ENCODE measurements around the gene ADGRL3.

ADGRL3 gene

GRCh38 chr4:61200187-61200915, at the start of gene ADGRL3:
Gene ADGRL3 (plus strand): TSS chr4:61200326.
- Mint-ChIP-seq H3K27me3 (peaks cover 22% of the 10 kb centered on the region), H3K9me3 (no peaks in the 10 kb centered on the region), H3K4me3 (no peak within 1 kb of the TSS), H3K36me3 (peaks cover 2% of the 10 kb centered on the region), H3K4me1 (no peaks in the 10 kb centered on the region), H3K27ac (no peak within 1 kb of the TSS)

- H3K27me3 Mint-ChIP-seq: no peaks in the 10 kb centered on the region
Measured at GRCh38 chr4:61152433-61152832, 47.7 kb upstream of the ADGRL3 start.

GRCh38 chr4:61160478-61160877, 39.6 kb upstream of the ADGRL3 start:
- H3K9me3 Mint-ChIP-seq: peaks cover 6% of the 10 kb centered on the region
- no peak overlapping the region for H3K4me3 Mint-ChIP-seq
- no peak overlapping the region for H3K27ac Mint-ChIP-seq
- H3K27me3 Mint-ChIP-seq: no peaks in the 10 kb centered on the region
- no peaks in the 10 kb centered on the region for H3K4me1 Mint-ChIP-seq
- H3K36me3 Mint-ChIP-seq: no peaks in the 10 kb centered on the region

More at GRCh38 chr4:61152433-61152832, 47.7 kb upstream of the ADGRL3 start:
- Mint-ChIP-seq H3K36me3 (no peaks in the 10 kb centered on the region), H3K27ac (no peak overlapping the region), H3K9me3 (peaks cover 12% of the 10 kb centered on the region), H3K4me1 (no peaks in the 10 kb centered on the region), H3K4me3 (no peak overlapping the region)

- Mint-ChIP-seq H3K4me1 (no peaks in the 10 kb centered on the region), H3K9me3 (peaks cover 6% of the 10 kb centered on the region), H3K4me3 (no peak overlapping the region), H3K27ac (no peak overlapping the region), H3K27me3 (no peaks in the 10 kb centered on the region), H3K36me3 (no peaks in the 10 kb centered on the region)
Measured at GRCh38 chr4:61162116-61162515, 38.0 kb upstream of the ADGRL3 start.

GRCh38 chr4:61173799-61174198, 26.3 kb upstream of the ADGRL3 start:
- Mint-ChIP-seq H3K36me3 (no peaks in the 10 kb centered on the region), H3K4me3 (no peak overlapping the region), H3K27me3 (no peaks in the 10 kb centered on the region), H3K27ac (no peak overlapping the region), H3K4me1 (no peaks in the 10 kb centered on the region), H3K9me3 (peaks cover 6% of the 10 kb centered on the region)

- no peaks in the 10 kb centered on the region for H3K4me1 Mint-ChIP-seq
- no peaks in the 10 kb centered on the region for H3K27me3 Mint-ChIP-seq
- H3K9me3 Mint-ChIP-seq: peaks cover 8% of the 10 kb centered on the region
- no peaks in the 10 kb centered on the region for H3K36me3 Mint-ChIP-seq
- no peak overlapping the region for H3K4me3 Mint-ChIP-seq
- no peak overlapping the region for H3K27ac Mint-ChIP-seq
Measured at GRCh38 chr4:61175495-61175894, 24.6 kb upstream of the ADGRL3 start.

GRCh38 chr4:61177367-61177766, 22.8 kb upstream of the ADGRL3 start:
- Mint-ChIP-seq H3K9me3 (peaks cover 8% of the 10 kb centered on the region), H3K4me1 (no peaks in the 10 kb centered on the region), H3K36me3 (no peaks in the 10 kb centered on the region), H3K27ac (no peak overlapping the region), H3K27me3 (no peaks in the 10 kb centered on the region), H3K4me3 (no peak overlapping the region)

- Mint-ChIP-seq H3K27ac (no peak overlapping the region), H3K4me1 (no peaks in the 10 kb centered on the region), H3K27me3 (no peaks in the 10 kb centered on the region), H3K4me3 (no peak overlapping the region), H3K36me3 (no peaks in the 10 kb centered on the region), H3K9me3 (peaks cover 12% of the 10 kb centered on the region)
Measured at GRCh38 chr4:61180405-61180804, 19.7 kb upstream of the ADGRL3 start.

- no peaks in the 10 kb centered on the region for H3K27me3 Mint-ChIP-seq
- no peaks in the 10 kb centered on the region for H3K4me1 Mint-ChIP-seq
- no peak overlapping the region for H3K27ac Mint-ChIP-seq
- peaks cover 12% of the 10 kb centered on the region for H3K9me3 Mint-ChIP-seq
- H3K4me3 Mint-ChIP-seq: no peak overlapping the region
- H3K36me3 Mint-ChIP-seq: no peaks in the 10 kb centered on the region
Measured at GRCh38 chr4:61182915-61183314, 17.2 kb upstream of the ADGRL3 start.

- Mint-ChIP-seq H3K9me3 (peaks cover 4% of the 10 kb centered on the region), H3K4me1 (no peaks in the 10 kb centered on the region), H3K27ac (no peak overlapping the region), H3K4me3 (no peak overlapping the region), H3K27me3 (no peaks in the 10 kb centered on the region), H3K36me3 (no peaks in the 10 kb centered on the region)
Measured at GRCh38 chr4:61185288-61185687, 14.8 kb upstream of the ADGRL3 start.

GRCh38 chr4:61192392-61192791, 7.7 kb upstream of the ADGRL3 start:
- H3K4me1 Mint-ChIP-seq: no peaks in the 10 kb centered on the region
- H3K4me3 Mint-ChIP-seq: no peak overlapping the region
- no peaks in the 10 kb centered on the region for H3K27me3 Mint-ChIP-seq
- H3K36me3 Mint-ChIP-seq: no peaks in the 10 kb centered on the region
- no peaks in the 10 kb centered on the region for H3K9me3 Mint-ChIP-seq
- H3K27ac Mint-ChIP-seq: no peak overlapping the region

GRCh38 chr4:61193863-61194262, 6.3 kb upstream of the ADGRL3 start:
- H3K4me1 Mint-ChIP-seq: no peaks in the 10 kb centered on the region
- no peaks in the 10 kb centered on the region for H3K9me3 Mint-ChIP-seq
- H3K4me3 Mint-ChIP-seq: no peak overlapping the region
- no peak overlapping the region for H3K27ac Mint-ChIP-seq
- H3K36me3 Mint-ChIP-seq: no peaks in the 10 kb centered on the region
- H3K27me3 Mint-ChIP-seq: peaks cover 3% of the 10 kb centered on the region

GRCh38 chr4:61194571-61194970, 5.6 kb upstream of the ADGRL3 start:
- Mint-ChIP-seq H3K9me3 (no peaks in the 10 kb centered on the region), H3K27ac (no peak overlapping the region), H3K27me3 (peaks cover 10% of the 10 kb centered on the region), H3K36me3 (peaks cover under 1% of the 10 kb centered on the region), H3K4me3 (no peak overlapping the region), H3K4me1 (no peaks in the 10 kb centered on the region)

- no peaks in the 10 kb centered on the region for H3K4me1 Mint-ChIP-seq
- H3K36me3 Mint-ChIP-seq: peaks cover 2% of the 10 kb centered on the region
- H3K27ac Mint-ChIP-seq: no peak overlapping the region
- H3K4me3 Mint-ChIP-seq: no peak overlapping the region
- peaks cover 11% of the 10 kb centered on the region for H3K27me3 Mint-ChIP-seq
- H3K9me3 Mint-ChIP-seq: no peaks in the 10 kb centered on the region
Measured at GRCh38 chr4:61195101-61195500, 5.0 kb upstream of the ADGRL3 start.

GRCh38 chr4:61198686-61199085, 1.4 kb upstream of the ADGRL3 start:
- Mint-ChIP-seq H3K36me3 (peaks cover 2% of the 10 kb centered on the region), H3K4me1 (no peaks in the 10 kb centered on the region), H3K4me3 (no peak overlapping the region), H3K27ac (no peak overlapping the region), H3K27me3 (peaks cover 22% of the 10 kb centered on the region), H3K9me3 (no peaks in the 10 kb centered on the region)

- no peaks in the 10 kb centered on the region for H3K9me3 Mint-ChIP-seq
- no peak overlapping the region for H3K4me3 Mint-ChIP-seq
- peaks cover 22% of the 10 kb centered on the region for H3K27me3 Mint-ChIP-seq
- H3K27ac Mint-ChIP-seq: no peak overlapping the region
- no peaks in the 10 kb centered on the region for H3K4me1 Mint-ChIP-seq
- H3K36me3 Mint-ChIP-seq: peaks cover 2% of the 10 kb centered on the region
Measured at GRCh38 chr4:61199873-61200186, 296 bp upstream of the ADGRL3 start.

- H3K27me3 Mint-ChIP-seq: peaks cover 23% of the 10 kb centered on the region
- no peak overlapping the region for H3K27ac Mint-ChIP-seq
- no peaks in the 10 kb centered on the region for H3K4me1 Mint-ChIP-seq
- H3K9me3 Mint-ChIP-seq: peaks cover 4% of the 10 kb centered on the region
- H3K4me3 Mint-ChIP-seq: no peak overlapping the region
- peaks cover 2% of the 10 kb centered on the region for H3K36me3 Mint-ChIP-seq
Measured at GRCh38 chr4:61200916-61201526, 895 bp downstream of the ADGRL3 start.
